Amniotic epithelial cell (primary cell): Measurements from ENCODE around the gene STAT5A.
"Not testable (repeated sequence)": the region's sequence is repeated elsewhere in the genome, so short reads cannot be mapped to it uniquely, and the experiment has no call there.

Source experiments
- DNase-seq: peaks from one replicate; pipeline ENCODE4 v3.0.0-alpha.2; 2010; ENCODE audit warnings: low read depth

The STAT5A gene

DNA sequence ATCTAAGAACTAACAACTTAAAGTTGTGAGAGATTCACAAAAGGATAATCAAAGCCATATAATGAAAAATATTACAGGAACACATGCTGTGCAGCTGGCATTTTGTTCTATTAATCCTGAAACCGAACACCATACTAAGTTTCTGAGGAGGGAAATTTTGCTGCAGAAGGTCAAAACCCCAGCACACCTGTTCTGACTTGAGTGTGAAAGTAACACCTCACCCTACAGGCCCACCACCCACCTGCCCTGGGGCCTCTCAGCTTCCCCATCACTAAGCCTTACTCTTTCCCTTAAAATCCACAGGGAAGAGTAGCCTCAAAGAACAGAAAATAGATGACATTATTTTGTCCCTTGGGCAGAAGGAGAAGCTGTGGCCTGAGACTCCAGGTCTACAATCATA, 44.8 kb downstream of the STAT5A start:
- no peak for DNase-seq

DNA sequence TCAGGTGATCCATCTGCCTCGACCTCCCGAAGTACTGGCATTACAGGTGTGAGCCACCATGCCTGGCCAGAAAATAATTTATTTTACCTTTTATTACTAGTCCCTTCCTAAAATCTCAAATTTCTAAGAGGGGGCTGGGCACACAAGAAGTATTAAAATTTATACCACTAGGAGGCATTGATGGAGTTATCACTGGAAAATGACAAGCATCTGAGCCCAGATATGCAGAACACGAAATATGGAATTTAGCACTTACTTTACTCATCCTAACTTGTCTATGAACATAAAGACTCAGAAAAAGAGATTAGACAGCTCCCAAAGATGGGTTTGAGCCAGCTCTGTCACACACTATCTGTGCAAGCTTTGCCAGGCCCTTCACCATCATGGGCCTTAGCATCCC, 46.4 kb downstream of the STAT5A start:
- no peak for DNase-seq

DNA sequence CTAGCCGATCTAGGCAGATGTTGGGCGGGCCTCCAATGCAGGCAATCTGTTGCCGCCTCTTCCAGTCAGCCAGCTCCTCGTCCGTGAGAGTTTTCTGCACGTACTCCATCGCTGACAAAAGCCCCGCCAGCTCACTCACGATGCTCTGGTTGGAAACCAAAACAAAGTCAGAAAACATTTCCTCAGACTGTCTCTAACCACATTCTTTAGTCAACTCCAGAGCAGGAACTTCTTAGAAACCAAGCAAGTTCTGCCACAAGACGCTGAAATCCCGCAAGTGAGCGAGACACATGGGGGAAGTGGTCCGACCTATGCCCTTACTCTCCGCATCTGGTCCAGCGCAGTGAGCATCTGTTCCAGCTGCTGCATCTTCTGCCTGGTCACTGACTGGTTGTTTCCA, 49.1 kb downstream of the STAT5A start:
- DNase-seq = peak; percentile 79

DNA sequence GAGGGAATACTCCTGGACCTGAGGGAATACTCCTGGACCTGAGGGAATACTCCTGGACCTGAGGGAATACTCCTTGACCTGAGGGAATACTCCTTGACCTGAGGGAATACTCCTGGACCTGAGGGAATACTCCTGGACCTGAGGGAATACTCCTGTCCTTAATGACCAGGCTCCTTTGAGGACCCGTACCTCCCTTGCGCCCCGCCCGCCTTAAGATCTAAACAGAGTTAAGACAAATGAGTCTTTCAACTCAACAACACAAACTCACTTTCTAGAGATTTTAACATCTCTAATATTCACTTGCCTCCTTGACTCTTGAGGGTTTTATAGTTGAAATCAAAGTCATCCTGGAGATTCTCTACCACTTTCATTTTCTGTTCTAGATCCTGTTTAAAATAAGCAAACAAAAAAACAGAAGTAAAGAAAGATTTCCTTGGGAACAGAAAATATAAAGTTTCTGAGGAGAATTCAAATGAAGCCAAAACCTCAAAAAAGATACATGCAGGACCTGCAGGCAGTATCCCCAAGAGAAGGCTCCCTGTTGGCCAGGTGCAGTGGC, 50.2 kb downstream of the STAT5A start:
- DNase-seq = no peak

DNA sequence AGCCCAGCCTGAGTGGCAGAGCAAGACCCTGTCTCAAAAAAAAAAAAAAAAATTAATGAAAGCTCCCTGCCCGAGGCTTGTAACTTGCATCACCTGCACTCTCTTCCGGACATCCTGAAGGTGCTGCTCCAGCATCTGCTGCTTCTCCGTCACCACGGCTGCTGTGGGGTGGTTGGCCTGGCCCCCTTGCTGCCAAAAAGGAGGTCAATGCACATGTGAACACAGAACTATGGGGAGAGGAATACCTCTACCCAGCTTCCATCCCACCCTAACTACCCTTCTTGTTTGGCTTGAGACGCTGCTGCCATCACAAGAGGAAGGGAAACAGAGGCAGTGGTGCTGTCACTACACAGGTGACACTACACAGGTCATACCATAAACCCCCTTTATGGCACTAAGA, 50.9 kb downstream of the STAT5A start:
- no peak for DNase-seq

DNA sequence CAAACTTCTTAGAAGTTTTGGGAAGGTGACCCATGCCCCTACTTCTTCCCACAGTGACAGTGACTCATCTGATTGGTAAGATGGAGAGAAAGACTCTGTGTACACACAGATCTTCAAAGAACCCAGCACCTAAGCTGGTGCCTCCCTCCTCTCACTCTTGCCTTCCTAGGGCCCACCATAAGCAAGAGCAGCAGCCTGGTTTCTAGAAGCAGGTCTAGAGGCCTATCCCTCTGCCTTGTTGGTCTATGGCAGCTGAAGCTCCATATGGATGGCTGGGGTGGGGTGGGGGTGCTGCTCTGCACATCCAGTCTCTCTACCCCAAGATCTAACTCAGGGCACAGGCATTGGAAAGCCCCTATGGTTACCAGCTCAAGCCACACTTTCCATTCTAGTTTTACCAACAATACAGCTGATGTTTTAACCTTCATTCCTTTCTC, 52.4 kb downstream of the STAT5A start:
- DNase-seq = no peak

DNA sequence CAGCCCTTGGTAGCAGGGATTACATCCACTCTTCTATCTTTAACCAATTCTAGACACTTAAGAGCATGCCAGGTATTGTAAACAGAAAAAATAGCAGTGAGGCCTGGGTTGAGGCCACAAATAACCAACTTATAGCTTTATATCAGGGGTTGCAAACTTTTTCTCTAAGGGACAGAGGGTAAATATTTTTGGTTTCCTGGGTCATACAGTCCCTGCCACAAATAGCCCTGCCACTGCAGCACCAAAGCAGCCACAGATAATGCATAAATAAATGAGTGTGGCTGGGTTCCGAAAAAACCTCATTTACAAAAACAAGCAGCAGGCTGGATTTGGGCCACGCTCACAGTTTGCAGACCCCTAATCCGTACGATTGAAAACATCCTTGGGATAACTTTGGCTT, 53.3 kb downstream of the STAT5A start:
- no peak for DNase-seq

DNA sequence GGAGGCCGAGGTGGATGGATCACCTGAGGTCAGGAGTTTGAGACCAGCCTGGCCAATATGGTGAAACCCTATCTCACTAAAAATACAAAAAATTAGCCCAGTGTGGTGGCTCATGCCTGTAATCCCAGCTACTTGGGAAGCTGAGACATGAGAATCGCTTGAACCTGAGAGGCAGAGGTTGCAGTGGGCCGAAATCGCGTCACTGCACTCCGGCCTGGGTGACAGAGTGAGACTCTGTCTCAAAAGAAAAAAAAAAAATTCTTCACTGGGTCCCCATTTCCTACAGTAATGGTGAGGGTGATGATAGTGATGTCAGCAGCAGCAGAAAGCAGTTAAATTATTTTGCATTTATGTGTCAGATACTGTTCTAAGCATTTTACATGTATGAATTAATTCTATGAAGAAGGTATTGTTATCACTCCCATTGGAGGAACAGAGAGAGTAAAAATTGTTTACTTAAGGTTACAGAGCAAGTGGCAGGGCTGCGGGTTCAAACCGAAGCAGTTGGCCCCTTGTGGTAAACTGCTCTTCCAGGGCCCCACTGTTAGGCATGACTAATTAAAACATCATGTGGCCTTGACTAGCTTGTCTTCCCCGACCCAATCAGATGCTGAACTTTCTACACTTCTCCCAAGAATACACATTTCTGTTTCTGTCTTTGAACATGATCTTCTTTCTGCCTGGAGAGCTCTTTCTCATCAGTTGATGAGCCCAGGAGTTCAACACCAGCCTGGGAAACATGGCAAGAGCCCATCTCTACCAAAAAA, 54.1 kb downstream of the STAT5A start:
- peak; percentile 80 for DNase-seq

DNA sequence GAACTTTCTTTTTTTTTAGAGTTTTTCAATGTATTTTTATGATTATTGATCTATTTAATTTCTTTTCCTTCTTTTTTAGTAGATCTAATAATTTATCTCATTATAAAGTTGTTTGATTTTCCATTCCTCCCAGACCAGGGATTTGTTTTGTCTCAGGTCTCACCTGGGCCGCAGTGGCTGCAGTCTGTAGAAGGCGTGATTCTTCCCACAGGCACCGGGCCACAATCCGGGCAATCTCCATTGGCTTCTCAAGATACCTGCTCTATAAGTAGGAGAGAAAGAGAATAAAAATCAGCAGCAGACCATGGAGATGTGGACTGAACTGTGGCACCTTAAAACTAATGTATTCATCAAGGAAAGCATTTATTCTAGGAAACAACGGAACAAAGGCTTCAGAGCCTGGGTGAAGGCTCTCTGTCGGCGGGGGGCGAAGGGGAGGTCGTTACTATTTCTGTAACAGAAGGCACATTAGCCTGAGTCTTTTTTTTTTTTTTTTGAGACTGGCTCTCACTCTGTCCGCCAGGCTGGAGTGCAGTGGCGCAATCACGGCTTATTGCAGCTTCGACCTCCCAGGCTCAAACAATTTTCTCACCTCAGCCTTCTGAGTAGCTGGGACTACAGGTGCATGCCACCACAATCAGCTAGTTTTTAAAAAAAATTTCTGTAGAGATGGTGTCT, 57.2 kb downstream of the STAT5A start:
- peak; percentile 40 for DNase-seq

DNA sequence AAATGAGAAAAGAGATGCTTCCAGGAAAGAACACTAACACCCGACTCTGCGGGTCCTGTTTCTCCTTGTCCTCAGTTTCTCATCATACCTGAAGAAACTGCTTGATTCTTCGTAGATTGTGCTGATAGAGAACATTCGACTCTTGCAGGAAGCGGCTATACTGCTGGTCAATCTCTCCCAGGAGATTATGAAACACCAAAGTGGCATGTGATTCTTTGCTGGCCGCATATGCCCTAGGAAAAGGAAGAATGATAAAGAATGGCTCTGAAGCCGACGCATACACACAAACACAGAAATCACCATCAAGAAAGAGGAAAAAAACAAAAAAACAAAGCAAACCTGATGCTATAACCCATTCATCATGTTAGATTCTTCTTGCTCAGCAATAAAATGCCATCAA, 58.2 kb downstream of the STAT5A start:
- peak; percentile 34 for DNase-seq

DNA sequence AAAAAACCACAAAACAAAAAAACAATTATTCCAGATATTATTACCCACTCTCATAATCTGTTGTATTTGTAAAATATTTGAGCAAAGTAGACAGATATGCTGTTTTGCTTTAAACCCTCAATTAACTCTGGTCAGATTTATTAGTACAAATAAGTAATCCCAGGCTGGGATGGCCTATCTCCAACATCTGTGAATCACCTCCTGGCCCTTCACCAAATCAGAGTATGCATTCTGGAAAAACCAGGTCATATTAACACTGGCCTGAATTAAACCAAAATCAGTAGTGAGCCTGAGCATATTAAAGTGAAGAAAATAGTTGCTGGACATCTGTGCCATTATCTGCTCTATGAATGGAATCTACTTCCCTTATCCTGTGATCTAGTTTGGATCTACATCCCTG, 58.9 kb downstream of the STAT5A start:
- peak; percentile 86 for DNase-seq

DNA sequence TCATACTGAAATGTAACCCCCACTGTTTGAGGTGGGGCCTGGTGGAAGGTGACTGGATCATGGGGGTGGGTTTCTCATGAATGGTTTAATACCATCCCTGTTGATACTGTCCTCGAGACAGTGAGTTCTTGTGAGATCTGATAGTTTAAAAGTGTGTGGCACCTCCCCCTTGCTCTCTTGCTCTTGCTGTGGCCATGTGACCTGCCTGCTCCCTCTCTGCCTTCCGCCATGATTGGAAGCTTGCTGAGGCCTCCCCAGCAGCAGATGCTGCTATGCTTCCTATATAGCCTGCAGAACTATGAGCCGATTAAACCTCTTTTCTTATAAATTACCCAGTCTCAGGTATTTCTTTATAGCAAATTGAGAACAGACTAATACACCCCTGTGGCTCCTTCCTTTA, 59.3 kb downstream of the STAT5A start:
- DNase-seq = no peak

DNA sequence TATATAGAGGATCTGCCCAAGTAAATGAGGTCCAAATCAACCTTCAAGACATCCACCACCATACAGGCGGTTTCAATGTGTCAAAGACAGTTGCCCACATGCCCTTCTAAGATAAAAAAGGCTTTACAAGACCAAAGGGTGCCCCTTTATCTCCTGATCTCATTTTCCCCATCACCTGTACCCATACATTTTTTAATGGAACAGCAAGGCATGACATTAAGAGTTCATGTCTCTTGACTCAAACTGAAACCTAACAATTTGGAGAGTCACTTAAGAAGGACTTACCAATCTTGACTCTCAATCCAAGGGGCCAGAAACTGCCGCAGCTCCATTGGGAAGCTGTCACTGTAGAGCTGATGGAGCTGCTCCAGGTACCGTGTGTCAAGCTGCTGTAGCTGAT, 59.8 kb downstream of the STAT5A start:
- no peak for DNase-seq

DNA sequence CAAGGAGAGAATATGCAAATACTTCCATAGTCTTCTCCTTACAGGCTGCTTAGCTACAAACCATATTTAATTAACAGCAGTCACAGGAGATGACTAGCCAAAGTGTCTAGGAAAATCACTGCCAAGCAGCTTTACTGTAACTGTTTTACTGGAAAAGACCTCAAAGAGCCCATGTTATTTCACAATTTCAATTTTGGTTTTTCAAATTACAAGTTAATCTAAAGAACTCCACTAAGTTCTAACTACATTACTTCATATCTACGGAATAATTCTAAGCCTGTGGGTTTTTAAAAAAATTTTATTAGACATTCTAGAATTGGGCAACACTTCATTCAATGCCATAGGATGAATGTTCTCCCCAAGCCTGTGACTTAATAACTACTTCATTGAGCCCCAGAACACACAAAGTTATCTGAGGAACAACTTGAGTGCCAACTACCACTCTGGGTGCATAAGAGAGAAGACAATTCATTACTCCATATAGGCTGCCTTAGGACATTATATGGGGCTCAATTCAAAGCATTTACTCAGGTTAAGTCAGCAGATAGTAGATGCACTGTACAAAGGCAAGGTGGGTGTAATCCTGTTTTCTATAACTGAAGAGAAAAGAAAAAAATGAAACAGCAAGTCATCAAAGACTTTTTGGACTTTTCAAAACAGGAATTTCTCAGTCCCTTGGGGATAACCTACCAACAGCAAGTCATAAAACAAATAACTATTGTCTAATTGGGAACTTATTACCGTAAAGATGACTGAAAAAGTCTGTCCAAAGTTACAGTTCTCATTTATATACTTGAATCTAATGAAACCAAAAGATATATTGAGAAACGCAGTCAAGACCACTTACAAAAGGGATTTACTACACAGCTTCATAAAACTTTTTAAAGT, 66.9 kb downstream of the STAT5A start:
- peak; percentile 80 for DNase-seq

DNA sequence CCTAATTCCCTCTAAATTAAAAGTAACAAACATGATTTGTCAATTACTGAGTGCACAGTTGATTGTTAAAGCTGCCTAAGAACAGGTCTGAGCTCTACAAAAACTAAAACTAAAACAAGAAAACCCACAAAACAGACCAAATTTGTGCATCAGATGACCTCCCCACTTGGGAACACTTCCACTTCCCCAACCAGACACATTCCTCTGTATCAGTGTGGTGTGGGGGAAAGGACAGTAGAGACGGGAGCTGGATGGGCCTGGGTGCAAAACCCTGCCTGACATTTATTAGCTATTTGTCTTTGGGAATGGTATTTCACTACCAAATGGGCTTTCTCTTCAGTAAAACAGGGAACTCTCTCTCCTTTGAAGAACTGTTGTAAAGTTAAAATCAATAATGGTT, 70.1 kb downstream of the STAT5A start:
- DNase-seq = no peak

DNA sequence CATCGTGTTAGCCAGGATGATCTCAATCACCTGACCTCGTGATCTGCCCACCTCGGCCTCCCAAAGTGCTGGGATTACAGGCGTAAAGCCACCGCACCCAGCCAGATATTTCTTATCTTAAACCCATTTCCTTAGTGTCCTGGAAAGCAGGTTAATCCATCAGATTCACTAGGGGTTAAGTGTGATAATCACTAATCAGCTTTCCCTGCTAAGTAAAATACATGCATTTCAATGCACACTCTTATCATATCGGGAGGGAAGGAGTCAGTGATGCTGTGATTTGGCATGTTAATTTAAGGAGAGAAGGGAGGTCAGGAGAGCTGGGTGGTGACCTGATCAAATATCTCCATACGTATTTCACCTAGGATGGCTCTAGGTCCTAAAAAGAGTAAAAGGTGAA, 70.8 kb downstream of the STAT5A start:
- DNase-seq = no peak

DNA sequence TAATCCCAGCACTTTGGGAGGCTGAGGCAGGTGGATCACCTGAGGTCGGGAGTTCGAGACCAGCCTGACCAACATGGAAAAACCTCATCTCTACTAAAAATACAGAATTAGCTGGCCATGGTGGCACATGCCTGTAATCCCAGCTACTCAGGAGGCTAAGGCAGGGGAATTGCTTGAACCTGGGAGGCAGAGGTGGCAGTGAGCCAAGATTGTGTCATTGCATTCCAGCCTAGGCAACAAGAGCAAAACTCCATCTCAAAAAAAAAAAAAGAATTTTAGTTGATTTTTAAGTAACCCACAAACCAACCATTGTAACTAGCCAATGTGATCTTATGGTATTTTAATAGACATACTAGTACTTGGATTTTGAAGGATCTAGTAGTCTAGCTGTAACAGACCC, 72.1 kb downstream of the STAT5A start:
- DNase-seq = not testable (repeated sequence)
